Endothelial cell of hepatic sinusoid (primary cell): ENCODE data around the gene CTDNEP1.

Source experiments
- in situ Hi-C: cut with HindIII; loops from 2 replicates; pipeline ENCODE4 v1.10.0; 2017; ENCODE audit warnings: low sequenced_read_pairs

CTDNEP1 gene

DNA sequence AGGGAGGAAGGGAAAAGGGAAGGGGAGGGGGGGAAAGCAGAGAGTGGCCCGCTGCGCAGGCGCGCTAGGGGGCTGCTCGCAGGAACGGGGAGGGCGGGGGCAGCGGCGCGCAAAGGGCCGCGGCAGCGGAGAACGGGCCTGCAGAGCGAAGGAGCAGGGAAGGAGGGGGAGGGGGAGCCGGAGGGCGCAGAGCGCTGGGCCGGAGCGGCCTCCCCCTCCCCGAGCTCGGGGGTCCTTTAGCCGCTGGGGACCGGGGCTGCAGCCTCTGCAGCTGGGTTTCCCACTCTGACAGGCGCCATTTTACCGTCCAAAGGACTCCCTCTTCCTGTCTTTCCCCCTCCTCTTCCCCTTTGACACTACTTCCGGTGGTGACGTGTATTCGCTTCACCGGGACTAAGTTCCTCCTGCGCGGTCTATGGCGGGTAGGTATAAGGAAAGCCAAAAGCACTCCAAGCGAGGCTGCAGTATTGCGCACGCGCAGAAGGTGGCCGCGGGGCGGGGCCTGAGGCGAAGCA, at the start of gene CTDNEP1:
TSS of gene CTDNEP1 (minus strand) at position 74 of the 515 bp plus-strand sequence. CDS start 438 bp downstream, outside the sequence.
- in situ Hi-C loops: no loop called here

DNA sequence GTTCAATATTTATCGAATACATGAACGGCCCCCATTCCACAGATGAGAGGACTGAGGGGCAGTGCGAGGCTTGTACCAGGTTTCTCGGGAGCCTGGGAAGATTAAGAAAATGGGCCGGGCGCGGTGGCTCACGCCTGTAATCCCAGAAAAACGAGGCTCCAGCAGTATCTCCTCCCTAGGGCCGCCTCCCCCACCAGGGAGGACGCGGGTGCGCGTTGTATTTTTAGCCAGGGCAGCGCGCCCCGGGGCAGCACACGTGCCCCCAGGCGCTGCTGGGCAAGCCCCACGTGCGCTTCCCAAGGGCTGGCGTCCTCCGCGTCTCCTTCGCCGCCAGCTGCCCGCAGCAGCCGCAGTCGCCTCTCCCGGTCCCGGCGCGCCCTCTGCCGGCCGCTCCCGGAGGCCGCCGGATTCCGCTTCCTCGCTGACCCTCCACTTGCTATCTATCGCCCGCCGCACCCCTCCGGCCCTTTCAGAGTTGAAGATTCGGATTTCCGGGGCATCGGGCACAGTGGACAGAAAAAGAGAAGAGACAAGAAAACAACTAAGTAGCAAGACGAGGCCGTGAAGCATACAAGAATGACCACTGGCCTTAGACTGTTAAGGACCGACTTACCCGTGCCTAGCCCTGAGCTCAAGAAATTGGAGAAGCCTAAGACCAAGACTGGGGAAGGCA, 44.8 kb upstream of the CTDNEP1 start:
- in situ Hi-C loops: no loop called here

DNA sequence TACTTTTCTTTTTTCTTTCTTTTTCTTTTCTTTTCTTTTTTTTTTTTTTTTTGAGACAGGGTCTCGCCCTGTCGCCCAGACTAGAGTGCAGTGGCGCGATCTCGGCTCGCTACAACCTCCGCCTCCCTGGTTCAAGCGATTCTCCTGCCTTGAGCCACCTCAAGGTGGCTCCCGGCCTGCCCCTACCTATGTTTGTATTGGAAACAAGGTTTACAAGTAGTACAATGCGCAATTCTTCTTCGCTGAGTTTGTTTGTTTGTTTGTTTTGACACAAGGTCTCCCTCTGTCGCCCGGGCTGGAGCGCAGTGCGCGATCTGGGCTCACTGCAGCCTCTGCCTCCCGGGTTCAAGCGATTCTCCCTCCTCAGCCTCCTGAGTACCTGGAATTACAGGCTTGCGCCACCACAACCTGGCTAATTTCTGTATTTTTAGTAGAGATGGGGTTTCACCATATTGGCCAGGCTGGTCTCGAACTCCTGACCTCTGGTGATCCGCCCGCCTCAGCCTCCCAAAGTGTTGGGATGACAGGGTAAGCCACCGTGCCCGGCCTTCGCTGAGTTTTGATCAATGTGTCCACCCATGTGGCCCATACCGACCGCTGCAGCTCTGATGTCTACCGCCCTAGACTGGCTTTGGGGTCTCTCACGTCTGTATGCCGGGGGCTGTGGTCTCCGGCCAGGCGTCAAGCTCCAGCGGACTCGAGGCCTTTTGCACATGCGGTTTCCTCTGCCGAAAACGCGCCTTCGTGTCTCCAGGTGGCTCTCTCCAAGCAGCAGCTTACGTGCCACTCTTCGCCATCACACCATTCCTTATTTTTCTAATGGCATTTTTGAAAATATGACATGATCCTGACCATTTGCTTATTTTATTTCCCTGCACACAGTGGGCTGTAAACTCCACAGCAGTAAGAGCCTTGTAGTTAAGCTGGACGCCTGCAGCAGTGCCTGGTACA, 44.0 kb upstream of the CTDNEP1 start:
- in situ Hi-C loops: no loop called here

GRCh38 chr17:7294614-7295153, 43.1 kb upstream of the CTDNEP1 start, which contains the start of gene YBX2:
TSS of gene YBX2 (minus strand) at chr17:7294639. CDS start at chr17:7294500, 139 bp downstream.
- in situ Hi-C loops: no loop called here

DNA sequence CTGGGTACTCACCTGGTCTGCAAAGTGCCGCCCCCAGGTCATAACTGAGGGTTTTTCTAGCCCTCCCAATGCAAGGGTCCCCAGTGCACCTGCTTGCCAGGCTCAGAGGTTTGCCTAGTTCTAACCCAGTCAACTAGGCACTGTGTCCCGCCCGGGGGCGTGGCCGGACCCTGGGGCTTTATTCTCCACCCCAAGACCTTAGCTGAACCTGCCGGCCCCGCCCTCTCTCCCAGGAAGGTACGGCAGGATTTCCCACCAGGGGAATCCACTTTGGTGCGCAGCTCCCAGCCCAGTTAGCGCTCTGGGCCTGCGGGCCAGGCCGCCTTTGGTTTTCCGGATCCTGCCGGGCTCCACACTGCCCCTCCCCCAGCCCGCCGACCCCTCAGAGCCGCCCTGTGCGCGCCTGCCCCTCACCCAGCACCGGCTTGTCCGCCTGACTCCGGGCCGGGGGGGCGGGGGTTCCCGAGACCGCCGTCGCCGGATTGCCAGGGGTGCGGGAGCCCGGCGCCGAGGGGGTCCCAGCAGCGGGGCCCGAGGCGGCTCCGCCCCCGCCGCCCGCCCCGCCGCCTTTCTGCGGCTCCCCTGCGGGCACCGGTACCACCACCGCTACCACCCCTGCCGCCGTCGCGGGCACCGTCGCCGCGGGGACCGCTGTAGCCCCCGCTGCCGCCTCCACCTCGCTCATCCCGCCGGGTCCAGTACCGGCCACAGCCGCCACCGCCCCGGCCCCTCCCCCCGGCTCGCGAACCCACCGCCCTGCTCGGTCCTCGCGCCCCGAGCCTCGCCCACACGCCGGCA, 42.5 kb upstream of the CTDNEP1 start:
- in situ Hi-C loops: no loop called here

DNA sequence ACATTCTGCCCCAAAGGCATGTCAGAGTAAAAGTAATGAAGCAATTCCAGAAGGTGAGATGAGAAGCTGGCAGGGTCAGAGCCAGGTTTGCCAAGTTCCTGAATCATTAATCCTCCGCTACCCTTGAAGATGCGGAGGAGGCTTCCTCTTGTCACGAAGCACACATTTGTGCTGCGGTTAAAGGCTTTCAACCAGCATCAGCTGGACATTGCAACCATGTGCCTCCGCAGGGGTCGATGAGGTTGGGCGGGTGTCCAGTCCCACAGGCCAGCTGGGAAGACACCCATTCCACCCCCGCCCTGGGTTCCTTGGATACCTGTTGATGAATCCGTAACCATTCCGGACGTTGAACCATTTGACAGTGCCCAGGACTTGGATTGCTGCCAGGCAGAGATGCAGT, 41.6 kb upstream of the CTDNEP1 start:
- in situ Hi-C loops: no loop called here

GRCh38 chr17:7292729-7293128, 41.2 kb upstream of the CTDNEP1 start:
- in situ Hi-C loops: no loop called here

DNA sequence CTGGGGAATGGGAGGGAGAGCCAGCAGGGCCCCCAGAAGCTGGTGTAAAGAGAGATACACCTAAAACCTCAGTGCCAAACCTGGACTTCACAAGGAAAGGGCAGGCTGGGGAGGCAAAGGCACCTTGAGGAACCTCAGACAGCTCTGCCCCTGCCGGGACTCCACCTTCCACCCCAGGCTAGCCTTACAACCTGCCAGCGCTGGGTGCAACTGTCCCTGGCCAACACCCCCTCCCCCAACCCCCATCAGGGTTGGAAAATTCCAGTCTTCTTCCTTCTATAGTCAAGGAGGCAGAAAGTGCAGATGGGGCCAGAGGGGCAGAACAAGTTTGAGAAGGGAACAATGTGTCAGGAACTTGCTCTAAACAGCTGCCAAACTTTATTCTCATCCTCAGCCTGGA, 40.7 kb upstream of the CTDNEP1 start:
- in situ Hi-C loops: no loop called here

DNA sequence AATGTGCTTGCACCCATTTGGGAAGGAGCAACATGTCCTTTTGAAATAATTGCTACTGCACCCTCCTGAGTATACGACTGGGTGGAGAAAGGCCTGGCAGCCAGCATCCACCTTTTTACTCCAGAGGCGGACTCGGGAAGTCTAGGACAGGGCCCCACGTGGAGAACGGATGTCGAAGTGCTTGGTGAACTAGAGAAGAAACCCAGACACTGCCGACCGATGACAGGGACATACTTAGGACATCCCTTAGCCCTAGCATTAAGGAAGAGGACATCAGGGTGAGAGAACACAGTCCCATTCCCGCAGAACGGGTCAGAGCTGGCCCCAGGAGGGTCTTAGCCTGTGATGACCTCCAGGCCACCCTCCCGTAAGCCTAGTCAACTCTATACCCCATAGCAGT, 39.2 kb upstream of the CTDNEP1 start:
- in situ Hi-C loops: no loop called here

- in situ Hi-C loops: no loop called here
These were observed 38.6 kb upstream of the CTDNEP1 start for GRCh38 chr17:7290166-7290565.

GRCh38 chr17:7289256-7290032, 37.9 kb upstream of the CTDNEP1 start:
- in situ Hi-C loops: no loop called here

DNA sequence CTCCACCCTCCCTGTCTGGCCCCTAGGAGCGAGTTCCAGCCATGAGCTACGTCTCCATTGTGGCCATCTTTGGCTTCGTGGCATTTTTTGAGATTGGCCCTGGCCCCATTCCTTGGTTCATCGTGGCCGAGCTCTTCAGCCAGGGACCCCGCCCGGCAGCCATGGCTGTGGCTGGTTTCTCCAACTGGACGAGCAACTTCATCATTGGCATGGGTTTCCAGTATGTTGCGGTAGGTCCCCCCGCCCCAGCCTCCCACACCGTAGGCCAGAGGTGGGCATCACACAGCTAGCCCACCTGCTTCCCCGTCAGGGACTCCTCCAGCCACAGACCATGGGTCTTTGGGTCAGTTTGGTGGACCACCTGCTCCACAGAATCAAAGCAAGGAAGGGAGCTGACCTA, 34.1 kb upstream of the CTDNEP1 start:
- in situ Hi-C loops: no loop called here

DNA sequence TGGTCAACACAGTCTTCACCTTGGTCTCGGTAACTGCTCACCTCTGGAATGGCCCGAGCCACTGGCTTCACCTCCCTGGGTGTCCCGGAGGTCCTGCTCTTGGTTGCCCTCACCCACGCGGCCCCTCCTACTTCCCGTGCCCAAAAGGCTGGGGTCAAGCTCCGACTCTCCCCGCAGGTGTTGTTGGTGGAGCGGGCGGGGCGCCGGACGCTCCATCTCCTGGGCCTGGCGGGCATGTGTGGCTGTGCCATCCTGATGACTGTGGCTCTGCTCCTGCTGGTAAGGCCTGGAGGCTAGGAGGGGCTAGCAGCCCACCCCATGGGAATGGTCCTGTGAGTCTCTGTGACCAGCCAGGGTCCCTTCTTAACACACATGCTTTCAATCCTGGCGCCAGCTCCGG, 33.4 kb upstream of the CTDNEP1 start:
- in situ Hi-C loops: no loop called here

- in situ Hi-C loops: no loop called here
These were observed 32.1 kb upstream of the CTDNEP1 start for GRCh38 chr17:7283471-7284216.

DNA sequence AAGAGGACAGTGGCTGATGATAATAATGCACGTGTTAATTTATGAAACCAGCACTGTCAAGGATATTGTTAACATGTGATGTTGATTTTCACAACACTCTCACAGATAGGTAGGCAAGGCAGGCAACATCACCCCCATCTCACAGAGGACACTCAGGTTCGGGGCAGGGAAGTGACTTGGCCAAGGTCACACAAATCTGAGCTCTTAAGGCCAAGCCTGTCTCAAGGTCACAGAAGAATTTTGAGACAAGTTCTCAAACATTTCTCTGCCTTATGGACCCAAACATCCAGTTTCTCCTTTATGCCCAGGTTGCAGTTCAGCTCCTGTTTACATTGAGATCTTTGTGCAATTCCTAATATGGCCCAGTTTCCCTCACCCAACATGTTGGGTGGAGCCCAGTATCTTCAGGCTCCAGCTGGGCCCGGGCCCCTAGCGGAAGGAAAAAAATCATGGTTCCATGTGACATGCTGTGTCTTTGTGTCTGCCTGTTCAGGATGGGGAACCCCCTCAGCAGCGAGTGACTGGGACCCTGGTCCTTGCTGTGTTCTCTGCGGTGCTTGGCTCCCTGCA, 31.3 kb upstream of the CTDNEP1 start:
- in situ Hi-C loops: no loop called here

DNA sequence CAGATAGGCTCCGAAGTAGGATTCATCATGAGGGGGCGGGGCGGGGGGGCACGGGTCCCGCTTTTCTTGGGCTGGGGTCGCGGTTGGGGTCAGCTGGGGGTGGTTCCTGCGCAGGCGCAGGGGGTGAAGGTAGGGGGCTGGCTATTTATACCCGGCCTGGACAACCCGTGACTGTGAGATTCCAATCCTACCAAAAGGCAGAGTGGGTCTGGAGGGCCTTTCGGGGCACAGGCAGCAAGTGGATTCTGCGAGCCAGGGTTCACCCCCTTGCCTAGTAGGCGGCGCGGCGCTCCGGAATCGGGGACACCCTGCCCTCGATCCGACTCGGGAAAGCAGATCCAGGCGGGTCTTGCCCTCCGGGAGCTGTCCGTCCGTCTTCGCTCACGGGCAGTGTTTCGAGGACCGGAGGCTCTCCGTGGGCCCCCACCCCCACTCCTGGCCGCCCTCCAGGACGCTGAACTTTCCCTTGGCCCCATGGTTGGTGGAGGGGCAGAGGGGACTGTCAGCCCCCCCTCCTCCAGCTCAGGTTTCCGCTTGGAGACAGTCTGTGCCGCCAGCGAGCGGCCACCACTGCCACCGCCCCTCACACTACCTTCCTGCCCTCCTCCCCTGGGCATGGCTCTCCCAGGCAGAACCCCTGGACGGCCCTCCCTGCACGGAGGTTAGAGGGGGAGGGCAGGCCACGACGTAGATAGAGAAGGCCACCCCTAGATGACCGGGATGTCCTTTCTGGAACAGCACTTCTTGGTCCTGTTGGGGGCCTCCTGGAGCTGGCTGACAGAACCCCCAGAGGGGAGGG, 30.6 kb upstream of the CTDNEP1 start:
- in situ Hi-C loops: no loop called here

DNA sequence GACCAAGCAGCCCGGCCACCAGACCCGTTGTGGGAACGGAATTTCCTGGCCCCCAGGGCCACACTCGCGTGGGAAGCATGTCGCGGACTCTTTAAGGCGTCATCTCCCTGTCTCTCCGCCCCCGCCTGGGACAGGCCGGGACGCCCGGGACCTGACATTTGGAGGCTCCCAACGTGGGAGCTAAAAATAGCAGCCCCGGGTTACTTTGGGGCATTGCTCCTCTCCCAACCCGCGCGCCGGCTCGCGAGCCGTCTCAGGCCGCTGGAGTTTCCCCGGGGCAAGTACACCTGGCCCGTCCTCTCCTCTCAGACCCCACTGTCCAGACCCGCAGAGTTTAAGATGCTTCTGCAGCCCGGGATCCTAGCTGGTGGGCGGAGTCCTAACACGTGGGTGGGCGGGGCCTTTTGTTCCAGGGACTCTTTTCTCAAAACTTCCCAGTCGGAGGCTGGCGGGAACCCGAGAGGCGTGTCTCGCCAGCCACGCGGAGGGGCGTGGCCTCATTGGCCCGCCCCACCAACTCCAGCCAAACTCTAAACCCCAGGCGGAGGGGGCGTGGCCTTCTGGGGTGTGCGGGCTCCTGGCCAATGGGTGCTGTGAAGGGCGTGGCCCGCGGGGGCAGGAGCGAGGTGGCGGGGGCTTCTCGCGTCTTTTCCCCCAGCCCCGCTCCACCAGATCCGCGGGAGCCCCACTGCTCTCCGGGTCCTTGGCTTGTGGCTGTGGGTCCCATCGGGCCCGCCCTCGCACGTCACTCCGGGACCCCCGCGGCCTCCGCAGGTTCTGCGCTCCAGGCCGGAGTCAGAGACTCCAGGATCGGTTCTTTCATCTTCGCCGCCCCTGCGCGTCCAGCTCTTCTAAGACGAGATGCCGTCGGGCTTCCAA, 29.8 kb upstream of the CTDNEP1 start, which contains the start of gene SLC2A4:
TSS of gene SLC2A4 (plus strand) at position 645 of the 879 bp plus-strand sequence. CDS start at position 862, 217 bp downstream.
- in situ Hi-C loops: no loop called here
